Muscle layer of colon (tissue), 2 donors: ENCODE data around the gene COBL.

Experiments
- H3K27ac ChIP-seq: one replicate; pipeline ENCODE4 v1.7.0; 2013; ENCODE audit warnings: low read depth, mild to moderate bottlenecking, low read length, moderate library complexity
- H3K27me3 ChIP-seq, 2 donors: one replicate each; pipeline ENCODE4 v1.7.0; 2013; ENCODE audit warnings: low read length in 2 of 2, mild to moderate bottlenecking in 2 of 2; ENCODE audit not compliant: insufficient read depth in 2 of 2, control insufficient read depth in 1 of 2
- H3K36me3 ChIP-seq: one replicate; pipeline ENCODE4 v1.7.0; 2013; ENCODE audit warnings: mild to moderate bottlenecking, low read length; ENCODE audit not compliant: insufficient read depth
- H3K4me1 ChIP-seq: one replicate; pipeline ENCODE4 v1.7.0; 2013; ENCODE audit warnings: mild to moderate bottlenecking, low read length; ENCODE audit not compliant: insufficient read depth
- H3K4me3 ChIP-seq, 2 donors: one replicate each; pipeline ENCODE4 v1.7.0; 2013; ENCODE audit warnings: low read length in 2 of 2, low read depth in 1 of 2, mild to moderate bottlenecking in 1 of 2, moderate library complexity in 1 of 2
- H3K9ac ChIP-seq: one replicate; pipeline ENCODE4 v1.7.0; 2013; ENCODE audit warnings: low read length
- H3K9me3 ChIP-seq: one replicate; pipeline ENCODE4 v1.7.0; 2013; ENCODE audit warnings: mild to moderate bottlenecking, low read length
- donor health status: abdominal sarcoma.
- donor health status: Adenocarcinoma of cecum.

COBL gene

DNA sequence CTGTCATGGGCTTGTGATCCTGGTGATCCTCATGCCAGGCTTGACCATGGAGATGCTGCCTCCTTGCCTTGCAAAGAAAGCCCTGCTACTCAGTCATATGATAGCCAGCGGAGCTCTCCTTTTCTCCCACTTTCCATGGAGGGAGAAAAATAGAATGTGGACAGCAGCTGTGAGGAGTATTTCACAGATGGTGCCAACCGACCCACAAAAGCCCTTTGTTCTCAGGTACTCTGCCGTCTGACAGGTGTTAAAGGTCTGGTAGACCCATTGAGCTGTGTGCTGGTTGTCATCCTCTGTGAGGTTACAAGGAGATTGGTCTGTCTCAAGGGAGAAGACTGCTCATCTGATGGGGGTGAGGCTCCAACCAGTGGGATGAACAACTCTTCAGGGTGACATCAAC is 29.5 kb upstream of the COBL start:
- no peak overlapping the region for H3K27ac ChIP-seq
- no peaks in the 10 kb centered on the region for H3K27me3 ChIP-seq
- no peaks in the 10 kb centered on the region for H3K36me3 ChIP-seq
- H3K4me1 ChIP-seq: no peaks in the 10 kb centered on the region
- no peak overlapping the region for H3K9ac ChIP-seq
- H3K4me3 ChIP-seq: no peak overlapping the region
- H3K9me3 ChIP-seq: no peaks in the 10 kb centered on the region

DNA sequence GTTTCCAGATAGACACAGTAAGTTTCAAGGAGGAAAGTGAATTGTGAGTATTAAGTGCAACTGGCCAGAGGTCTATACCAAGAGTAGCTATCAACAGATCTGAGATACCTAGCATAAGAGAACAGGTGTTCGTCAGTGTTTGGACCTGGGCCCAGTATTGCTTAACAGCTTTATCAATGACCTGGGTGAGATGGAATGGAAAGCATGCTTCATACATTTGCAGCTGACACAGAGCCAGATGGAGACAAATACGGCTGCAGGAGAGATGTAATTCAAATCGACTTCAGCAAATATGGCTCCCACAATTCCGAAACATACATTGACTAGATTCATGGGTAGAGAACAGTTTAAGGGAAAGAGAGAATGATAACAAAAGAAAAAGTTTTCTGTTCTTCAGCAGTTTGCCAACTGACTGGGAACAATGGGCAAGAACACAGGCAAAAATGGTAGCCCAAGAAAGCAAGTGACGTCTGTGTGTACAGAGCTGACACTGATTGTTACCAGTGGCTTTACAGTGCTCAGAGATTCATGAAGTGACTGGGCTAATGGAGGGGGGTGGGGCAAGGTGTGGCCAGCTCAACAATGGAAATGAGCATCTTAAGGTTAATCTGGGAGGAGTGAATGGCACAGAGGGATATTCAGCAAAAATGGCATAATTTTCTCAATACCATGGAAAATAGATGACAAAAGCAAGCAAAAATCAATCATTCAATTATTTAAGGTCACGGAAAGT is 28.0 kb upstream of the COBL start:
- H3K4me3 ChIP-seq: no peak overlapping the region
- H3K27ac ChIP-seq: no peak overlapping the region
- H3K36me3 ChIP-seq: no peaks in the 10 kb centered on the region
- H3K4me1 ChIP-seq: no peaks in the 10 kb centered on the region
- no peak overlapping the region for H3K9ac ChIP-seq
- no peaks in the 10 kb centered on the region for H3K9me3 ChIP-seq
- no peaks in the 10 kb centered on the region for H3K27me3 ChIP-seq

DNA sequence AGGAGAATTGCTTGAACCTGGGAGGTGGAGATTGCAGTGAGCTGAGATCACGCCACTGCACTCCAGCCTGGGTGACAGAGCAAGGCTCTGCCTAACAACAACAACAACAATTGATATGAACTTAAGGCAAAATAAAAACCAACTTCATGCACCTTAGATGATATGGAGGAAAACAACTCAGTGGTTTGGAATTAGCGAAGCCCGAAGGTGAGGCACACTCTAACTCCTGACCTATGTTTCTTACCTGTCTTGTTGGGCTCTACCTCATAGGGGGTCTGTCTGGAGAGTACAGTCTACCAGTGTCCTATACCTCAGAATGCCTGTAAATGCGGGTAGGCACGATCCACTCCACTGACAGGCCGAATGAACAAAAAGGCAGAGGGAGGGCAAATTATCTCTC is 24.3 kb upstream of the COBL start:
- no peaks in the 10 kb centered on the region for H3K36me3 ChIP-seq
- H3K4me3 ChIP-seq: no peak overlapping the region
- H3K27me3 ChIP-seq: no peaks in the 10 kb centered on the region
- no peaks in the 10 kb centered on the region for H3K4me1 ChIP-seq
- no peaks in the 10 kb centered on the region for H3K9me3 ChIP-seq
- no peak overlapping the region for H3K27ac ChIP-seq
- no peak overlapping the region for H3K9ac ChIP-seq

DNA sequence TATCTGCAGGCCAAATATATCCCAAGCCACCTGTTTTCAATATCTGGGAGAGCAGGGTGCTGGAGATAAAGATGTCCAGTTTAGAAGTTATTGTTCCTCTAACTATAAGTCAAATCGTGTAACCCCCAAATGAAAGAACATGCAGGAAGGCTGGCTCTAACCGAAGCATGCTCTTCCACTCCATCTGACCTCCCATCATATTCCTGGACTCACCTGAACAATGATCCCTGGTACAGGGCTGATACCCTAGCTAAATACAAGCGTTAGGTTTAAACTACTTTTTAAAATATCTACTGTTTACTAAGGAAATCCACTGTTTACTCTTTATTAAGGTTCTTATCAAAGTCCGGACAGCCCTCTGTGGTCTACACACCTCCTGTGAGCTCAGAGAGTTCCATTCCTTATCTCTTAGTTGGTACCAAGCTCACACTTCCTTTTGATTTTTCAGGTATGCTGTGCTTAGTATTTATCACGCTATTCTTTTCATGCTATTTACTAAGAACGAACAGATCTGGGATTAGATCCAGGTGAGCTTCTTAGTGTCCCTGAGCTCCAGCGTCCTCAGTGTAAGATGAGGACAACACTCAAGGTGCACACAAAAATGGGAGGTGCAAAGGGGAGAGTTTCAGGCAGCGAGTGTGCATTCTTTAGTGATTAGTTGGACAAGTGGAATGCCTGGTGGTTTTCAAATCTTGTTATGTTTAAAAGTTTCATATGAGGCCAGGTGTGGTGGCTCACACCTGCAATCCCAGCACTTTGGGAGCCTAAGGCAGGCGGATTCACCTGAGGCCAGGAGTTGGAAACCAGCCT is 23.6 kb upstream of the COBL start:
- no peaks in the 10 kb centered on the region for H3K27me3 ChIP-seq
- H3K27ac ChIP-seq: no peak overlapping the region
- H3K4me1 ChIP-seq: no peaks in the 10 kb centered on the region

DNA sequence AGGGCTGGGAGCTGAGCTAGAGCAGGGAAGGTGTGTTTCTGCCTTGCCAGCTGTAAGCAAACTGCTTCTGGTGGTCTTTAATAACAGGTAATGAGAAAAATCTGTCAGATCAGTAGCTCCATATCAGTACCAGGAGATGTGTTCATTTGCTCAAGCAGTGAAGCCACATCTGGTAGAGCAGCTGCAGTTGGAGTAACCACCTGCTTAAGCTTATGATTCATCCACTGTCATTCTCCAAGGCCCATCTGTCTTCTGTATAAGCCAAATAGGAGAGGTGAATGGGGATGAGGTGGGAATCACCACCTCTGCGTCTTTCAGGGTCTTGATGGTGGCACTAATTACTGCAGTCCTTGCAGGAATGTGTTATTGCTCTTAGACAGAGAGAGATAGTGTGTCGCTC is 18.4 kb upstream of the COBL start:
- H3K27me3 ChIP-seq: no peaks in the 10 kb centered on the region
- H3K27ac ChIP-seq: no peak overlapping the region
- no peaks in the 10 kb centered on the region for H3K36me3 ChIP-seq
- H3K9ac ChIP-seq: no peak overlapping the region
- H3K4me1 ChIP-seq: no peaks in the 10 kb centered on the region
- no peaks in the 10 kb centered on the region for H3K9me3 ChIP-seq
- no peak overlapping the region for H3K4me3 ChIP-seq

More for the DNA sequence above, 23.6 kb upstream of the COBL start:
- no peak overlapping the region for H3K9ac ChIP-seq
- H3K9me3 ChIP-seq: no peaks in the 10 kb centered on the region
- no peak overlapping the region for H3K4me3 ChIP-seq
- no peaks in the 10 kb centered on the region for H3K36me3 ChIP-seq

DNA sequence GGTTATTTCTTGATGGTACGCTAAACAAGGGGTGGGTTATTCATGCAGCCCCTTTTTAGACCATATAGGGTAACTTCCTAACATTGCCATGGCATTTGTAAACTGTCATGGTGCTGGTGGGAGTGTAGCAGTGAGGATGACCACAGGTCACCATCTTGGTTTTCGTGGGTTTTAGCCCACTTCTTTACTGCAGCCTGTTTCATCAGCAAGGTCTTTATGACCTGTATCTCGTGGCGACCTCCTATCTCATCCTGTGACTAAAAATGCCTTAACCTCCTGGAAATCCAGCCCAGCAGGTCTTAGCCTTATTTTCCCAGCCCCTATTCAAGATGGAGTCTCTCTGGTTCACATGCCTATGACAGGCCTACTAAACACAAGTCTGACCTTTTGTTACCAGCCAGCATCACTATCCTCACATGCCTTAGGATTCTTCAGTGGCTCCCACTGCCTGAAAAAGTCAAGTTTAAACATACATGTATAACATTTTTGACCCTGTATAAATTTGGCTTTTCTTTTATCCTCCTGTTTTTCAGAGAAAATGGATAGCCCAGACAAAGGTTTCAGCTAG is 13.2 kb upstream of the COBL start:
- Histone ChIP-seq H3K27ac (no peak overlapping the region), H3K36me3 (no peaks in the 10 kb centered on the region), H3K4me3 (no peak overlapping the region), H3K27me3 (no peaks in the 10 kb centered on the region), H3K4me1 (no peaks in the 10 kb centered on the region), H3K9me3 (no peaks in the 10 kb centered on the region), H3K9ac (no peak overlapping the region)

GRCh38 chr7:51328351-51328801 is 11.8 kb upstream of the COBL start:
- Histone ChIP-seq H3K27me3 (no peaks in the 10 kb centered on the region), H3K9ac (no peak overlapping the region), H3K4me1 (no peaks in the 10 kb centered on the region), H3K4me3 (no peak overlapping the region), H3K9me3 (no peaks in the 10 kb centered on the region), H3K27ac (no peak overlapping the region), H3K36me3 (no peaks in the 10 kb centered on the region)

GRCh38 chr7:51327287-51327717 is 10.7 kb upstream of the COBL start:
- no peaks in the 10 kb centered on the region for H3K4me1 ChIP-seq
- no peaks in the 10 kb centered on the region for H3K27me3 ChIP-seq
- H3K9me3 ChIP-seq: no peaks in the 10 kb centered on the region
- H3K9ac ChIP-seq: no peak overlapping the region
- no peak overlapping the region for H3K27ac ChIP-seq
- H3K36me3 ChIP-seq: no peaks in the 10 kb centered on the region
- H3K4me3 ChIP-seq: no peak overlapping the region

DNA sequence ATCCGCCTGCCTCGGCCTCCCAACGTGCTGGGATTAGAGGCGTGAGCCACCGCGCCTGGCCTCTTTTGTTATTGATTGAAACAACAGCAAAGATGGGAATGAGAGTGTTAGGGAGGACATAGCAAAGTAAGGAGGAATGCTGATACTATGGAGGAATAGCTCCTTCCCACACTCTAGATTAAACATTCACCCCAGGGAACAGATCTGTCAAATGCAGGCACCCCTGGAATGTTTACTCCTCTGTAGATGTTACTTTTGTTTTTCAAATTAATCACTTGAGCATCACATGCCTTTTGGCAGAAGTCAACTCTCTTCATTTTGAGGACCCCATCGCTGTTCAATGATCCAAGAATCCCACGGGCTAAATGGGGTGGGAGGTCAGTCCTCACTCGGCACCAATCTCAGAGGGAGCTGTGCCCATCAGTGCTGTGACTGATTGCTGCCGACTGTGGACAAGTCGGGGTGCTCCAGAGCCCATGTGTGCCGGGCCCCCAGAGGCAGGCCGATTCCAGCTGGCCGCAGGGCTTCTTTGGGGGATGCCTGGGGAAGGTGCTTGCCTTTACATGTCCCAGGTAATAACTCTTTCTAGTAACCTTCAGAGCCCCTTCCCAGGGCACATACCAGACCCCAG is 10.2 kb upstream of the COBL start:
- no peaks in the 10 kb centered on the region for H3K27me3 ChIP-seq

GRCh38 chr7:51325908-51326307 is 9.3 kb upstream of the COBL start:
- H3K4me1 ChIP-seq: no peaks in the 10 kb centered on the region
- no peak overlapping the region for H3K9ac ChIP-seq
- no peak overlapping the region for H3K4me3 ChIP-seq
- no peak overlapping the region for H3K27ac ChIP-seq
- no peaks in the 10 kb centered on the region for H3K36me3 ChIP-seq
- H3K9me3 ChIP-seq: no peaks in the 10 kb centered on the region
- no peaks in the 10 kb centered on the region for H3K27me3 ChIP-seq

More for the DNA sequence above, 10.2 kb upstream of the COBL start:
- no peak overlapping the region for H3K9ac ChIP-seq
- no peaks in the 10 kb centered on the region for H3K9me3 ChIP-seq
- H3K27ac ChIP-seq: no peak overlapping the region
- H3K36me3 ChIP-seq: no peaks in the 10 kb centered on the region
- H3K4me3 ChIP-seq: no peak overlapping the region
- no peaks in the 10 kb centered on the region for H3K4me1 ChIP-seq

- Histone ChIP-seq H3K27ac (no peak overlapping the region), H3K9me3 (no peaks in the 10 kb centered on the region), H3K36me3 (no peaks in the 10 kb centered on the region), H3K4me1 (no peaks in the 10 kb centered on the region), H3K27me3 (no peaks in the 10 kb centered on the region), H3K4me3 (no peak overlapping the region), H3K9ac (no peak overlapping the region)
Observed at GRCh38 chr7:51325261-51325676, 8.7 kb upstream of the COBL start.
